ENCODE results near the gene ANKH. TPM values are rescaled to one million over a fixed set of nuclear protein-coding genes. Genes with fewer than 3 reads are reported as not detected.

ANKH gene
- total RNA-seq, 1 experiment from 2014 or later, result 16.9 TPM

- TF ChIP-seq CDX4 (CRISPR knock-in tag; IDR thresholded peaks at IDR 0.05; ENCODE audit: borderline replicate concordance) (no peak), KAT7 (CRISPR knock-in tag; IDR thresholded peaks at IDR 0.05; ENCODE audit: borderline replicate concordance) (no peak), EMX1 (CRISPR knock-in tag; IDR thresholded peaks at IDR 0.05) (no peak), PRRX2 (CRISPR knock-in tag; IDR thresholded peaks at IDR 0.05) (no peak), HMGXB4 (CRISPR knock-in tag; IDR thresholded peaks at IDR 0.05) (no peak), PREB (CRISPR knock-in tag; IDR thresholded peaks at IDR 0.05; ENCODE audit: borderline replicate concordance) (no peak), ZNF423 (CRISPR knock-in tag; IDR thresholded peaks at IDR 0.05) (peak; percentile 37; the same call in 1 of the 2 replicates)
- Mint-ChIP-seq H3K36me3 (no peaks in the 10 kb centered on the region), H3K9me3 (no peaks in the 10 kb centered on the region), H3K4me1 (peaks cover 16% of the 10 kb centered on the region), H3K27ac (no peak overlapping the region), H3K27me3 (ENCODE audit: low read depth) (peaks cover 42% of the 10 kb centered on the region), H3K4me3 (peak overlapping the region; percentile 75)
- ChIA-PET CTCF (interaction anchor here (0.9 to 1.6 kb wide), 8 partner anchors 8 to 144 kb away, joined by 3 to 7 read pairs (median 4); no protein-coding TSS in a partner anchor), POLR2A (no interaction called here)
- ATAC-seq (peak; percentile 37), DNase-seq (ENCODE audit: low spot score) (peak; percentile 45)
Observed at GRCh38 chr5:14872070-14872989, 752 bp upstream of the ANKH start.

GRCh38 chr5:14870337-14871213, 1.0 kb downstream of the ANKH start:
- no peak for ATAC-seq
- Mint-ChIP-seq H3K4me3 (peak overlapping the region; percentile 82), H3K27me3 (ENCODE audit: low read depth) (peaks cover 42% of the 10 kb centered on the region), H3K9me3 (no peaks in the 10 kb centered on the region), H3K27ac (no peak overlapping the region), H3K36me3 (no peaks in the 10 kb centered on the region), H3K4me1 (peaks cover 16% of the 10 kb centered on the region)
- ChIA-PET CTCF (interaction anchor here (0.7 to 1.7 kb wide), 10 partner anchors 10 to 150 kb away, joined by 3 to 7 read pairs (median 4); no protein-coding TSS in a partner anchor), POLR2A (no interaction called here)
- TF ChIP-seq ERG (CRISPR knock-in tag; IDR thresholded peaks at IDR 0.05) (no peak), HMGXB4 (CRISPR knock-in tag; IDR thresholded peaks at IDR 0.05) (no peak), ZNF281 (CRISPR knock-in tag; IDR thresholded peaks at IDR 0.05) (no peak), PRRX2 (CRISPR knock-in tag; IDR thresholded peaks at IDR 0.05) (no peak), ZNF512 (CRISPR knock-in tag; IDR thresholded peaks at IDR 0.05; ENCODE audit: borderline replicate concordance) (0 out of 2 replicates have a peak, but pooled peaks have one; percentile 16), NFYB (CRISPR knock-in tag; conservative IDR thresholded peaks at IDR 0.05; ENCODE audit: low read depth) (no peak), SMAD3 (CRISPR knock-in tag; IDR thresholded peaks at IDR 0.05; ENCODE audit: borderline replicate concordance) (no peak)
- no peak for DNase-seq (ENCODE audit: low spot score)
